Pancreas (tissue), 10 donors: ENCODE measurements around the gene UVRAG. TPM values are rescaled to one million over a fixed set of nuclear protein-coding genes. Genes with fewer than 3 reads are reported as not detected.

Experiments used
- ATAC-seq, 4 donors: fragments of 200-7000 bp; cut with Tn5 transposase; one replicate each; pipeline versions ENCODE4 v1.8.0 to v1.9.1; 2020; ENCODE audit warnings: mild to moderate bottlenecking in 4 of 4, moderate library complexity in 4 of 4
- DNase-seq, 6 donors: peaks; one replicate each; pipeline ENCODE4 v3.0.0-alpha.2; 2020
- FAIRE-seq: peaks from 2 replicates; lab custom pipeline; 2012; peaks lifted over from hg19 to GRCh38; lab: Jason Lieb, UNC
- H3K27ac ChIP-seq, 4 donors: fragments of 200-600 bp; sonication (generic); 1 replicate in 3 of 4; 2 replicates in 1 of 4; pipeline versions ENCODE4 v1.5.0 to v1.8.0; 2020
- H3K27me3 ChIP-seq, 4 donors: fragments of 200-600 bp; one replicate each; pipeline ENCODE4 v1.8.0; 2021
- H3K36me3 ChIP-seq, 3 donors: fragments of 200-600 bp; sonication (generic) in 1 of 3; one replicate each; pipeline versions ENCODE4 v1.5.0 to v1.8.0; 2020 to 2021
- H3K4me1 ChIP-seq, 3 donors: fragments of 200-600 bp; one replicate each; pipeline ENCODE4 v1.8.0; 2021
- H3K4me3 ChIP-seq, 4 donors: fragments of 200-600 bp; sonication (generic) in 2 of 4; one replicate each; pipeline versions ENCODE4 v1.5.0 to v1.8.0; 2020 to 2021
- H3K9me3 ChIP-seq, 4 donors: fragments of 200-600 bp; one replicate each; pipeline ENCODE4 v1.8.0; 2021
- CTCF ChIP-seq, 4 donors: fragments of 200-600 bp; sonication (generic) in 3 of 4; IDR thresholded peaks; one replicate each; pipeline versions ENCODE4 v1.5.0 to v1.8.0; 2021; ENCODE audit warnings: antibody characterized with exemption in 4 of 4
- WGBS, 2 donors: extraction: QIAGEN DNeasy Blood & Tissue Kit; methylation state at CpG; one replicate each; pipeline ENCODE4 v1.1.7; 2013; 5-methylcytosine and 5-hydroxymethylcytosine counted together
- intact Hi-C, 3 donors: fragments of 100-400 bp; cut with DNase I; formaldehyde crosslinking; loops; one replicate each; pipeline versions ENCODE4 v1.11.1 to v1.14.2; 2022
- polyA plus RNA-seq, 2 donors: library from polyadenylated mRNA; stranded (reverse); fragments of 200-250 nt; gene quantifications; one replicate each; pipeline ENCODE4 v1.2.3, GENCODE V29; 2013
- total RNA-seq, 6 donors: library from RNA; stranded (reverse); fragmentation: NEBNext Ultra II Directional in 4 of 6; extraction: Animal tissue kit (Norgen Biotek cat#: 25700) in 4 of 6; gene quantifications; one replicate each; pipeline versions ENCODE4 v1.2.1 to v1.2.4, GENCODE V29; 2021 to 2023
- donor health status: healthy with polysubstance abuse.
- donor health status: DM: no; HTN: no; CAD: no; lungs with moderate emphysema.
- donor health status: DM: no; HTN: no; CAD: no.
- donor health status: control.
- donor health status: control.
- donor health status: Bipolar disorder and iron deficiency.
- donor health status: DM: yes; HTN: yes; CAD: no.
- donor health status: DM: no; HTN: no; CAD: no.
- donor health status: DM: no; HTN: no; CAD: no.
- donor health status: DM: yes; HTN: yes; CAD: no.

UVRAG gene
- total and polyA plus RNA-seq, 8 donors, result 3.3 to 17.2 (median 7.6) TPM

DNA sequence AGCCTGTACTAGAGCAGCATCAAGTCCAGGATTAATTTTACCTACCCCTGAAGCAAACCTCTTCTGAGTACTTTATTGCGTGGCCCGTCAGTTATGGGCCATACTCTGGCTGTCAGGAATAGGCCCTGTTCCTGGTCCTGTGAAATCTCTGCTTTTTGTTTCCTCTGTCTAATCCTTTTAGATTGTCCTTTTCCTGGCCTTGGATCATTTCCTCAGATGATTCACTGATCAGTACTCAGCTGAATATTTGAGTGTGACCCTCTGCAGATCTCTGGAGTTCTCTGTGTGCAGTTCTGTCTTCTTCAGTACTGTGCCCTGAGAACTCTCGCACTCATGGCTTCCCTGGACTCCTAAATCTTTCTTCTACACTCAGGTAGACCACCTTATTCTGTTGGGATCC, 123.5 kb downstream of the UVRAG start:
- Histone ChIP-seq H3K27me3 (no peaks in the 10 kb centered on the region), H3K27ac (no peak overlapping the region), H3K36me3 (no peaks in the 10 kb centered on the region), H3K4me3 (no peak overlapping the region), H3K9me3 (no peaks in the 10 kb centered on the region), H3K4me1 (peaks cover 0 to 3% (median 0%) of the 10 kb centered on the region in 3 donors)
- FAIRE-seq (no peak), DNase-seq (no peak), ATAC-seq (peak in 1 of 4 donors; percentile 34)
- intact Hi-C loops, result no loop called here
- no peak for TF ChIP-seq CTCF (IDR thresholded peaks at IDR 0.05)
- WGBS, 2 donors, result 91 to 95% methylated on average over 3 of the region's 3 CpGs

DNA sequence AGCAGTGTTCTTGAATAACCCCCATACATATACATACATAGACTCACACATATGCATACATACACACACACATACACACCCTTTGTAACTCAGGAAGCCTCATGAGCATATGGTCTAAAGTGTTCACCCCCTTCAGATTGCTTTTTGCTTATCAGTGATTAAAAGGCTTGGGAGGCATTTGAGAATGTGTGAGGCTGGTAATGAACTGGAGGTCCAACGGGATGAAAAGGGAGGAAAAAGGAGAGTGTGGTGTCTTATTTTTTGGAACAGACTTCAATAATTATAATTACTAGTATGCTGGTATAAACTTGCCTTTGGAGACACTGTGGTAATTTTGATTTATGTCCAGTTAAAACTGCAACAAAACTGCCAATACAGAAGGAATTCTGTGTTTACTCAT, 124.5 kb downstream of the UVRAG start:
- H3K27me3 ChIP-seq, result no peaks in the 10 kb centered on the region
- no peak for TF ChIP-seq CTCF (IDR thresholded peaks at IDR 0.05)
- no peaks in the 10 kb centered on the region for H3K9me3 ChIP-seq
- H3K36me3 ChIP-seq, result no peaks in the 10 kb centered on the region
- no peak for FAIRE-seq
- intact Hi-C loops, result no loop called here
- H3K27ac ChIP-seq, result no peak overlapping the region
- H3K4me1 ChIP-seq, result peaks cover 0 to 10% (median 0%) of the 10 kb centered on the region in 3 donors
- ATAC-seq, result no peak
- DNase-seq, result no peak
- H3K4me3 ChIP-seq, result no peak overlapping the region
- 85 to 91% methylated on average over 1 of the region's 1 CpG for WGBS, 2 donors

GRCh38 chr11:75939992-75940391, 125.0 kb downstream of the UVRAG start:
- Histone ChIP-seq H3K27ac (no peak overlapping the region), H3K9me3 (no peaks in the 10 kb centered on the region), H3K4me1 (peaks cover 0 to 10% (median 0%) of the 10 kb centered on the region in 3 donors), H3K27me3 (no peaks in the 10 kb centered on the region), H3K36me3 (no peaks in the 10 kb centered on the region), H3K4me3 (no peak overlapping the region)
- FAIRE-seq (no peak), ATAC-seq (no peak), DNase-seq (no peak)
- intact Hi-C loops, result no loop called here
- no peak for TF ChIP-seq CTCF (IDR thresholded peaks at IDR 0.05)
- 83 to 93% methylated on average over 1 of the region's 1 CpG for WGBS, 2 donors

DNA sequence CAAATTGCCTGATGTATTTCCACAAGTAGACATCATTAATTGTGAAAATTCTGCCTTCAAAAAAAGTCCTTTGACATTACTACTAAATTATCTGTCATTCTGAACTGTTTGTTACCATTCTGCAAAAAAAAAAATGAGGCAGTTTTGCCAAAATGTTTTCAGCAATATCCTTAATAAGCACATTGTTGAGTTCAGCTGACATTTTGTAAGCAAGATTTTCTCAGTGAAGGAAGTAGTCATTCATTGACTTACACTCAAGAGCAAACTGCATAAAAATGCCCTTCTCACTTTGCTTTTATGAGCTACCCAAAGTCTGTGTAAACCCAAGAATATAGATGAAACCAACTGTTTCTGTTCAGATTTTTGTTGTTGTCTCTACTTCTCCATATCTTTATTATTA, 125.9 kb downstream of the UVRAG start:
- no peak for ATAC-seq
- FAIRE-seq, result no peak
- no peak overlapping the region for H3K4me3 ChIP-seq
- no peaks in the 10 kb centered on the region for H3K9me3 ChIP-seq
- DNase-seq, result no peak
- TF ChIP-seq CTCF (IDR thresholded peaks at IDR 0.05), result no peak
- H3K36me3 ChIP-seq, result no peaks in the 10 kb centered on the region
- no peaks in the 10 kb centered on the region for H3K27me3 ChIP-seq
- peaks cover 0 to 14% (median 0%) of the 10 kb centered on the region in 3 donors for H3K4me1 ChIP-seq
- H3K27ac ChIP-seq, result no peak overlapping the region
- intact Hi-C loops, result no loop called here

- Histone ChIP-seq H3K27me3 (no peaks in the 10 kb centered on the region), H3K4me1 (peaks cover 0 to 33% (median 9%) of the 10 kb centered on the region in 3 donors), H3K4me3 (no peak overlapping the region), H3K36me3 (no peaks in the 10 kb centered on the region), H3K27ac (no peak overlapping the region), H3K9me3 (no peaks in the 10 kb centered on the region)
- ATAC-seq (peak in 1 of 4 donors; percentile 51), DNase-seq (no peak), FAIRE-seq (no peak)
- 87 to 96% methylated on average over 3 of the region's 3 CpGs for WGBS, 2 donors
- no peak for TF ChIP-seq CTCF (IDR thresholded peaks at IDR 0.05)
- intact Hi-C loops, result no loop called here
Measured at GRCh38 chr11:75944515-75944914, 129.5 kb downstream of the UVRAG start.
